SK-N-SH (cell line): ENCODE data around the gene FAAP20. TPM values are rescaled to one million over a fixed set of nuclear protein-coding genes. Genes with fewer than 3 reads are reported as not detected.

Experiments
- CTCF ChIA-PET: fragments of 300-600, 350-600 bp; formaldehyde crosslinking; extraction: SDS; loops from one replicate; lab custom pipeline; 2021; lab: Yijun Ruan, JAX
- POLR2A ChIA-PET: fragments of 350-600 bp; sonication (Branson Sonifier 250); formaldehyde crosslinking; extraction: SDS; loops from one replicate; lab custom pipeline; 2020; ENCODE audit warnings: antibody characterized with exemption, inconsistent platforms; lab: Yijun Ruan, JAX
- DNase-seq: peaks from one replicate; pipeline ENCODE4 v3.0.0; 2012
- H2AFZ ChIP-seq: fragments of 200-600 bp; sonication (generic); 2 replicates; pipeline ENCODE4 v1.8.1; 2016; ENCODE audit warnings: antibody characterized with exemption, mild to moderate bottlenecking, low read depth
- H3F3A ChIP-seq: fragments of 200-600 bp; sonication (generic); replicated peaks from 2 replicates; pipeline ENCODE3; 2016; ENCODE audit warnings: antibody characterized with exemption, mild to moderate bottlenecking; ENCODE audit not compliant: insufficient read depth
- H3K27ac ChIP-seq, 2 experiments: fragments of 200-500 bp in 1 of 2; fragments of 200-600 bp in 1 of 2; sonication (Bioruptor generic) in 1 of 2; sonication (generic), shearing (Covaris generic) in 1 of 2; 2 replicates each; pipeline versions ENCODE4 v1.5.1 to v1.6.1; 2014 to 2016; ENCODE audit warnings: low read depth in 2 of 2, inconsistent platforms in 1 of 2, low read length in 1 of 2, mild to moderate bottlenecking in 1 of 2, mixed read lengths in 1 of 2
- H3K27me3 ChIP-seq: fragments of 200-600 bp; sonication (generic), shearing (Covaris generic); 2 replicates; pipeline ENCODE4 v1.6.1; 2016; ENCODE audit warnings: mixed run types; ENCODE audit not compliant: insufficient read depth
- H3K36me3 ChIP-seq, 2 experiments: fragments of 200-500 bp in 1 of 2; fragments of 200-600 bp in 1 of 2; sonication (Bioruptor generic) in 1 of 2; sonication (generic) in 1 of 2; replicated peaks in 1 of 2; 2 replicates each; pipeline versions ENCODE3 to v1.5.1; 2014 to 2016; ENCODE audit warnings: low read length in 1 of 2, mild to moderate bottlenecking in 1 of 2; ENCODE audit not compliant: insufficient read depth in 2 of 2, control insufficient read depth in 1 of 2
- H3K4me1 ChIP-seq, 2 experiments: fragments of 200-500 bp in 1 of 2; fragments of 200-600 bp in 1 of 2; sonication (Bioruptor generic) in 1 of 2; sonication (generic), shearing (Covaris generic) in 1 of 2; 2 replicates each; pipeline versions ENCODE4 v1.5.1 to v1.6.1; 2014 to 2016; ENCODE audit warnings: low read depth in 1 of 2, low read length in 1 of 2, mixed run types in 1 of 2; ENCODE audit not compliant: insufficient read depth in 2 of 2, control insufficient read depth in 1 of 2
- H3K4me2 ChIP-seq: fragments of 200-600 bp; sonication (generic), shearing (Covaris generic); 2 replicates; pipeline ENCODE4 v1.6.1; 2017; ENCODE audit warnings: mixed run types
- H3K4me3 ChIP-seq, 2 experiments: fragments of 200-500 bp in 1 of 2; fragments of 200-600 bp in 1 of 2; sonication (Bioruptor generic) in 1 of 2; sonication (generic), shearing (Covaris generic) in 1 of 2; 2 replicates each; pipeline versions ENCODE4 v1.5.1 to v1.8.1; 2014 to 2016; ENCODE audit warnings: low read depth in 2 of 2, inconsistent platforms in 1 of 2, low read length in 1 of 2, mild to moderate bottlenecking in 1 of 2, mixed read lengths in 1 of 2, moderate library complexity in 1 of 2
- H3K79me2 ChIP-seq: fragments of 200-600 bp; sonication (generic); 2 replicates; pipeline ENCODE4 v1.8.1; 2017; ENCODE audit warnings: mild to moderate bottlenecking; ENCODE audit not compliant: insufficient read depth
- H3K9ac ChIP-seq: fragments of 200-600 bp; sonication (generic); 2 replicates; pipeline ENCODE4 v1.6.1; 2017; ENCODE audit warnings: mixed run types
- H3K9me2 ChIP-seq: fragments of 200-600 bp; sonication (generic); 2 replicates; pipeline ENCODE4 v1.6.1; 2017; ENCODE audit warnings: mixed run types
- H3K9me3 ChIP-seq: fragments of 200-600 bp; sonication (generic); 2 replicates; pipeline ENCODE4 v1.6.1; 2017; ENCODE audit warnings: mixed run types, mild to moderate bottlenecking, moderate library complexity
- H4K20me1 ChIP-seq: fragments of 200-600 bp; sonication (generic); 2 replicates; pipeline ENCODE4 v1.6.1; 2017; ENCODE audit warnings: mild to moderate bottlenecking, mixed run types; ENCODE audit not compliant: insufficient read depth
- CHD2 ChIP-seq: fragments of 150-350 bp; IDR thresholded peaks from 2 replicates; pipeline ENCODE4 v1.6.1; 2018; ENCODE audit warnings: low read length; ENCODE audit not compliant: partially characterized antibody
- EP300 ChIP-seq, 2 experiments: IDR thresholded peaks; 2 replicates each; pipeline versions ENCODE4 v1.4.0 to v1.6.1; 2012; ENCODE audit warnings: borderline replicate concordance in 1 of 2, low read depth in 1 of 2, low read length in 1 of 2
- FOXM1 ChIP-seq: IDR thresholded peaks from 2 replicates; pipeline ENCODE4 v1.4.0; 2012; ENCODE audit warnings: low read depth, mild to moderate bottlenecking
- GATA2 ChIP-seq: sonication (generic); formaldehyde crosslinking; IDR thresholded peaks from 2 replicates; pipeline ENCODE4 v1.5.0; 2020; ENCODE audit warnings: mild to moderate bottlenecking, missing genetic modification reagents
- MAX ChIP-seq: IDR thresholded peaks from 2 replicates; pipeline ENCODE4 v1.4.0; 2012; ENCODE audit warnings: low read depth
- MEF2A ChIP-seq: IDR thresholded peaks from 2 replicates; pipeline ENCODE4 v1.4.0; 2012; ENCODE audit warnings: low read depth, borderline replicate concordance
- NRF1 ChIP-seq: IDR thresholded peaks from 2 replicates; pipeline ENCODE4 v1.6.1; 2012; ENCODE audit warnings: low read depth, mild to moderate bottlenecking, low read length
- PBX3 ChIP-seq: IDR thresholded peaks from 2 replicates; pipeline ENCODE4; 2012
- RCOR1 ChIP-seq: fragments of 150-350 bp; IDR thresholded peaks from 2 replicates; pipeline ENCODE4 v1.6.1; 2017; ENCODE audit warnings: antibody characterized with exemption, low read length
- REST ChIP-seq: IDR thresholded peaks from 2 replicates; pipeline ENCODE4 v1.6.1; 2012; ENCODE audit warnings: mild to moderate bottlenecking, low read depth, low read length, moderate library complexity
- RXRA ChIP-seq: IDR thresholded peaks from 2 replicates; pipeline ENCODE4 v1.4.0; 2012; ENCODE audit warnings: low read depth, mild to moderate bottlenecking, borderline replicate concordance
- SIN3A ChIP-seq: IDR thresholded peaks from 2 replicates; pipeline ENCODE4 v1.6.1; 2012; ENCODE audit warnings: low read depth, mild to moderate bottlenecking, low read length, moderate library complexity, borderline replicate concordance
- TAF1 ChIP-seq: IDR thresholded peaks from 2 replicates; pipeline ENCODE4 v1.6.1; 2012; ENCODE audit warnings: low read depth, mild to moderate bottlenecking, low read length, moderate library complexity, borderline replicate concordance
- TEAD4 ChIP-seq: IDR thresholded peaks from 2 replicates; pipeline ENCODE4 v1.4.0; 2012; ENCODE audit warnings: mild to moderate bottlenecking, borderline replicate concordance; ENCODE audit not compliant: insufficient read depth
- ZBTB33 ChIP-seq: IDR thresholded peaks from 2 replicates; pipeline ENCODE4 v1.4.0; 2012; ENCODE audit warnings: low read depth, borderline replicate concordance
- WGBS: methylation state at CpG from one replicate; pipeline ENCODE4 v1.1.6; 2017; ENCODE audit warnings: low lambda C conversion rate; 5-methylcytosine and 5-hydroxymethylcytosine counted together
- polyA plus RNA-seq, 3 experiments: library from polyadenylated mRNA; depleted of rRNA; stranded (reverse); fragments of >200 nt; gene quantifications; 2 replicates each; pipeline ENCODE4 v1.2.3, GENCODE V29; 2012

Gene FAAP20
- polyA plus RNA-seq (2012; rRNA removed): 35.6 and 58.3 TPM in 2 replicates
- 26.9 and 34.4 TPM in 2 replicates for polyA plus RNA-seq (2012; cell fraction: cytosol; rRNA removed)
- 75.0 and 112 TPM in 2 replicates for polyA plus RNA-seq (2012; cell fraction: nucleus; rRNA removed)

GRCh38 chr1:2194319-2194897 is at the start of gene FAAP20:
Gene FAAP20, minus strand, starts transcription at chr1:2194772. Its CDS starts 23 bp downstream, at chr1:2194749.
- H3K9me3 ChIP-seq: no peaks in the 10 kb centered on the region
- POLR2A ChIA-PET: interaction anchor here (0.9 to 2.9 kb wide), 5 partner anchors 10 to 197 kb away, joined by 3 to 35 read pairs (median 3); partner anchors contain the start of genes MORN1 and RER1
- no peaks in the 10 kb centered on the region for H3K27me3 ChIP-seq
- H3K4me3 ChIP-seq: peak within 1 kb of the TSS; percentile 68 to 73
- no peaks in the 10 kb centered on the region for H4K20me1 ChIP-seq
- no peaks in the 10 kb centered on the region for H3F3A ChIP-seq
- no peaks in the 10 kb centered on the region for H3K36me3 ChIP-seq
- peak; percentile 93 for DNase-seq
- H3K9me2 ChIP-seq: no peaks in the 10 kb centered on the region
- H3K9ac ChIP-seq: peak within 1 kb of the TSS; percentile 70; the same call in 1 of the 2 replicates
- 3% methylated on average over 20 of the region's 63 CpGs for WGBS
- peaks cover 0 to 46% of the 10 kb centered on the region in 2 experiments; a peak in 1 of 4 replicates for H3K4me1 ChIP-seq
- H3K79me2 ChIP-seq: peaks cover 36% of the 10 kb centered on the region
- TF ChIP-seq MAX: no peak
- no peak for TF ChIP-seq RXRA
- no peak for TF ChIP-seq FOXM1
- no peak for TF ChIP-seq GATA2 (CRISPR knock-in tag)
- TF ChIP-seq SIN3A: no peak
- no peak for TF ChIP-seq EP300 (IDR thresholded peaks at IDR 0.05; ENCODE audit: borderline replicate concordance in 1 of 2, low read depth in 1 of 2, low read length in 1 of 2)
- TF ChIP-seq REST: no peak
- no peak for TF ChIP-seq CHD2
- no peak for TF ChIP-seq ZBTB33
- no peak for TF ChIP-seq NRF1
- TF ChIP-seq TAF1: no peak
- no peak for TF ChIP-seq PBX3
- no peak for TF ChIP-seq MEF2A
- no peak for TF ChIP-seq TEAD4
- TF ChIP-seq RCOR1: no peak
- peak within 1 kb of the TSS; percentile 85 to 94 for H3K27ac ChIP-seq
- peak within 1 kb of the TSS; percentile 84; the same call in 1 of the 2 replicates for H2AFZ ChIP-seq
- peak within 1 kb of the TSS; percentile 87 for H3K4me2 ChIP-seq
- CTCF ChIA-PET: interaction anchor here (0.6 to 11.4 kb wide), 54 partner anchors 8 to 393 kb away, joined by 3 to 292 read pairs (median 4); partner anchors contain the start of genes MORN1 and RER1
